WTC11 (cell line): ENCODE data around the gene SUSD6. TPM values are rescaled to one million over a fixed set of nuclear protein-coding genes. Genes with fewer than 3 reads are reported as not detected.

Source experiments
- ATAC-seq: fragments of 200-7000 bp; cut with Tn5 transposase; 2 replicates; pipeline ENCODE4 v1.10.0; 2021; ENCODE audit warnings: mild to moderate bottlenecking, moderate library complexity
- CTCF ChIA-PET: fragments of 300-600 bp; sonication (Branson Sonifier 250); formaldehyde crosslinking; loops from one replicate; lab custom pipeline; 2021; ENCODE audit warnings: antibody characterized with exemption; lab: Charles Lee
- POLR2A ChIA-PET: fragments of 350-600 bp; sonication (Branson Sonifier 250); formaldehyde crosslinking; loops from one replicate; lab custom pipeline; 2021; ENCODE audit warnings: antibody characterized with exemption; lab: Charles Lee
- DNase-seq: peaks from one replicate; pipeline ENCODE4 v3.0.0; 2021; ENCODE audit warnings: low spot score
- H3K27ac Mint-ChIP-seq: 2 replicates; pipeline ENCODE4 v1.8.0; 2021; ENCODE audit warnings: mixed read lengths
- H3K27me3 Mint-ChIP-seq: 2 replicates; pipeline ENCODE4 v1.8.0; 2021; ENCODE audit warnings: low read depth, mild to moderate bottlenecking, moderate library complexity, mixed read lengths
- H3K36me3 Mint-ChIP-seq: 2 replicates; pipeline ENCODE4 v1.8.0; 2021; ENCODE audit warnings: mixed read lengths
- H3K4me1 Mint-ChIP-seq: 2 replicates; pipeline ENCODE4 v1.8.0; 2022; ENCODE audit warnings: mixed read lengths
- H3K4me3 Mint-ChIP-seq: 2 replicates; pipeline ENCODE4 v1.8.0; 2021; ENCODE audit warnings: mild to moderate bottlenecking, moderate library complexity, mixed read lengths
- H3K9me3 Mint-ChIP-seq: 2 replicates; pipeline ENCODE4 v1.8.0; 2021; ENCODE audit warnings: mixed read lengths
- ELF4 ChIP-seq: sonication (generic); formaldehyde crosslinking; IDR thresholded peaks from 2 replicates; pipeline ENCODE4 v1.8.1; 2022; ENCODE audit warnings: low read depth, mild to moderate bottlenecking, moderate library complexity, missing genetic modification reagents
- FOXP1 ChIP-seq: sonication (generic); formaldehyde crosslinking; IDR thresholded peaks from 2 replicates; pipeline ENCODE4 v1.8.0; 2022; ENCODE audit warnings: missing genetic modification reagents, mild to moderate bottlenecking, moderate library complexity, borderline replicate concordance
- GRHL2 ChIP-seq: fragments of 250-450 bp; sonication (Bioruptor Pico); IDR thresholded peaks from 2 replicates; pipeline ENCODE4 v1.8.0; 2022; ENCODE audit warnings: mild to moderate bottlenecking, moderate library complexity; ENCODE audit not compliant: insufficient replicate concordance, severe bottlenecking
- JAZF1 ChIP-seq: fragments of 250-450 bp; sonication (Bioruptor Pico); IDR thresholded peaks from 2 replicates; pipeline ENCODE4 v1.9.0; 2021; ENCODE audit warnings: moderate library complexity, mild to moderate bottlenecking, inconsistent platforms
- MXD4 ChIP-seq: fragments of 250-450 bp; sonication (Bioruptor Pico); IDR thresholded peaks from 2 replicates; pipeline ENCODE4 v1.8.0; 2021; ENCODE audit warnings: mild to moderate bottlenecking, moderate library complexity, borderline replicate concordance
- SP1 ChIP-seq: sonication (generic); formaldehyde crosslinking; conservative IDR thresholded peaks from 2 replicates; pipeline ENCODE4 v1.8.1; 2022; ENCODE audit warnings: missing genetic modification reagents
- TP53 ChIP-seq: sonication (generic); formaldehyde crosslinking; IDR thresholded peaks from 2 replicates; pipeline ENCODE4 v1.8.1; 2023; ENCODE audit warnings: mild to moderate bottlenecking, missing genetic modification reagents
- ZNF219 ChIP-seq: sonication (generic); formaldehyde crosslinking; IDR thresholded peaks from 2 replicates; pipeline ENCODE4 v1.8.0; 2023; ENCODE audit warnings: missing genetic modification reagents, mild to moderate bottlenecking, borderline replicate concordance
- ZNF232 ChIP-seq: sonication (generic); formaldehyde crosslinking; IDR thresholded peaks from 2 replicates; pipeline ENCODE4 v1.8.0; 2022; ENCODE audit warnings: mild to moderate bottlenecking, missing genetic modification reagents
- total RNA-seq: library from RNA; stranded (reverse); gene quantifications from 3 replicates; pipeline ENCODE4 v1.2.3, GENCODE V29; 2021
- TF ChIP-seq, protein P1 (sequence below): sonication (generic); formaldehyde crosslinking; IDR thresholded peaks from 2 replicates; pipeline ENCODE4 v1.8.1; 2023; ENCODE audit warnings: mild to moderate bottlenecking, missing genetic modification reagents, borderline replicate concordance
- TF ChIP-seq, protein P2 (sequence below): sonication (generic); formaldehyde crosslinking; IDR thresholded peaks from 2 replicates; pipeline ENCODE4 v1.8.1; 2022; ENCODE audit warnings: mild to moderate bottlenecking, moderate library complexity, missing genetic modification reagents
- TF ChIP-seq, protein P3 (sequence below): sonication (generic); formaldehyde crosslinking; IDR thresholded peaks from 2 replicates; pipeline ENCODE4 v1.8.0; 2022; ENCODE audit warnings: mild to moderate bottlenecking, missing genetic modification reagents
- TF ChIP-seq, protein P4 (sequence below): fragments of 250-450 bp; sonication (Bioruptor Pico); IDR thresholded peaks from 2 replicates; pipeline ENCODE4 v1.9.0; 2021; ENCODE audit warnings: mild to moderate bottlenecking, borderline replicate concordance
- TF ChIP-seq, protein P5 (sequence below): sonication (generic); formaldehyde crosslinking; IDR thresholded peaks from 2 replicates; pipeline ENCODE4 v1.8.1; 2023; ENCODE audit warnings: mild to moderate bottlenecking, missing genetic modification reagents
- TF ChIP-seq, protein P6 (sequence below): sonication (generic); formaldehyde crosslinking; conservative IDR thresholded peaks from 2 replicates; pipeline ENCODE4 v1.8.1; 2023; ENCODE audit warnings: mild to moderate bottlenecking, low read depth, missing genetic modification reagents, moderate library complexity

Gene SUSD6
- total RNA-seq, 1 experiment from 2014 or later, result 10.1 TPM

DNA sequence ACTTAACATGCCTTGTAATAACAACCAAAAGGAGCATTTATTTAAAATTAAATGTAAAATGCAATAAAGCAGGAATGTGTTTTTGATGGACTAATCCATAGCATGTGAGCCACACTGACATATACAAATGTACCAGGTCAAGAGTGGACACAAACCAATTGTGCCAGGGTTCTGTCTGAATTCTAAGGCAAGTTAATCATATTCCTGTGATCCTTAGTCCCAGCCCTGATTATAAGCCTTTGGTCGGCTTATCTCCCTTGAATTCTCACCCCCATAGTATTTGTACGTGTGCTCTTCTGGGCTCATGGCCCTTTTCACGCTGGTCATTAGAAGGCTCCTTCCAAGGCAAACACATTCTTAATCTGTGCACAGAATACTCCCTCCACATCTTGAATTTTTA, 144.9 kb downstream of the SUSD6 start:
- Mint-ChIP-seq H3K27me3 (no peaks in the 10 kb centered on the region), H3K4me1 (peaks cover 10% of the 10 kb centered on the region), H3K36me3 (no peaks in the 10 kb centered on the region), H3K27ac (no peak overlapping the region), H3K9me3 (0 out of 2 replicates have a peak, but pooled peaks cover 5% of the 10 kb centered on the region), H3K4me3 (no peak overlapping the region)
- POLR2A ChIA-PET, result no interaction called here
- no peak for DNase-seq
- CTCF ChIA-PET, result no interaction called here
- no peak for ATAC-seq
- TF ChIP-seq MXD4 (no peak), JAZF1 (CRISPR knock-in tag) (no peak), GRHL2 (no peak), ELF4 (no peak), FOXP1 (CRISPR knock-in tag) (no peak)
- TF ChIP-seq, protein P1, sequence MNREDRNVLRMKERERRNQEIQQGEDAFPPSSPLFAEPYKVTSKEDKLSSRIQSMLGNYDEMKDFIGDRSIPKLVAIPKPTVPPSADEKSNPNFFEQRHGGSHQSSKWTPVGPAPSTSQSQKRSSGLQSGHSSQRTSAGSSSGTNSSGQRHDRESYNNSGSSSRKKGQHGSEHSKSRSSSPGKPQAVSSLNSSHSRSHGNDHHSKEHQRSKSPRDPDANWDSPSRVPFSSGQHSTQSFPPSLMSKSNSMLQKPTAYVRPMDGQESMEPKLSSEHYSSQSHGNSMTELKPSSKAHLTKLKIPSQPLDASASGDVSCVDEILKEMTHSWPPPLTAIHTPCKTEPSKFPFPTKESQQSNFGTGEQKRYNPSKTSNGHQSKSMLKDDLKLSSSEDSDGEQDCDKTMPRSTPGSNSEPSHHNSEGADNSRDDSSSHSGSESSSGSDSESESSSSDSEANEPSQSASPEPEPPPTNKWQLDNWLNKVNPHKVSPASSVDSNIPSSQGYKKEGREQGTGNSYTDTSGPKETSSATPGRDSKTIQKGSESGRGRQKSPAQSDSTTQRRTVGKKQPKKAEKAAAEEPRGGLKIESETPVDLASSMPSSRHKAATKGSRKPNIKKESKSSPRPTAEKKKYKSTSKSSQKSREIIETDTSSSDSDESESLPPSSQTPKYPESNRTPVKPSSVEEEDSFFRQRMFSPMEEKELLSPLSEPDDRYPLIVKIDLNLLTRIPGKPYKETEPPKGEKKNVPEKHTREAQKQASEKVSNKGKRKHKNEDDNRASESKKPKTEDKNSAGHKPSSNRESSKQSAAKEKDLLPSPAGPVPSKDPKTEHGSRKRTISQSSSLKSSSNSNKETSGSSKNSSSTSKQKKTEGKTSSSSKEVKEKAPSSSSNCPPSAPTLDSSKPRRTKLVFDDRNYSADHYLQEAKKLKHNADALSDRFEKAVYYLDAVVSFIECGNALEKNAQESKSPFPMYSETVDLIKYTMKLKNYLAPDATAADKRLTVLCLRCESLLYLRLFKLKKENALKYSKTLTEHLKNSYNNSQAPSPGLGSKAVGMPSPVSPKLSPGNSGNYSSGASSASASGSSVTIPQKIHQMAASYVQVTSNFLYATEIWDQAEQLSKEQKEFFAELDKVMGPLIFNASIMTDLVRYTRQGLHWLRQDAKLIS (CRISPR knock-in tag), result no peak
- TF ChIP-seq, protein P2, sequence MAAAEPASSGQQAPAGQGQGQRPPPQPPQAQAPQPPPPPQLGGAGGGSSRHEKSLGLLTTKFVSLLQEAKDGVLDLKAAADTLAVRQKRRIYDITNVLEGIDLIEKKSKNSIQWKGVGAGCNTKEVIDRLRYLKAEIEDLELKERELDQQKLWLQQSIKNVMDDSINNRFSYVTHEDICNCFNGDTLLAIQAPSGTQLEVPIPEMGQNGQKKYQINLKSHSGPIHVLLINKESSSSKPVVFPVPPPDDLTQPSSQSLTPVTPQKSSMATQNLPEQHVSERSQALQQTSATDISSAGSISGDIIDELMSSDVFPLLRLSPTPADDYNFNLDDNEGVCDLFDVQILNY (CRISPR knock-in tag), result no peak
- TF ChIP-seq, protein P3, sequence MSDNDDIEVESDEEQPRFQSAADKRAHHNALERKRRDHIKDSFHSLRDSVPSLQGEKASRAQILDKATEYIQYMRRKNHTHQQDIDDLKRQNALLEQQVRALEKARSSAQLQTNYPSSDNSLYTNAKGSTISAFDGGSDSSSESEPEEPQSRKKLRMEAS (CRISPR knock-in tag), result no peak

DNA sequence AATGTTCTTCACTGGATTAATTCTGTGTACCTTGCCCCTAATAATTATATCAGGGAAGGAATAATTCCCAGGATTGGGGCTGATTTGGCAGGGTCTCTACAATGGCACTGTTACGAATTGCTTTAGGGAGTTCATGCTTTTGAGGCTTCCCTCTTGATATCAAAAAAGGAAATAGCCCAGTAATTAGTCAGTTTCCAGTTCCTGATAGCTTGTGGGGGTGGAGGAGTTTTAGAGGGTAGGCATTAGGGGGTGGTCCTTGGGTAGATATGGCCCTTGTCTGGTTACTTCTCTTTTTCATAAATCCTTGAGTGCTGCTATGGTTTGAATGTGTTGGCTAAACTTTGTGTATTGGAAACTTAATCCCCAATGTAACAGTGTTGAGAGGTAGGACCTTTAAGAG, 149.4 kb downstream of the SUSD6 start:
- Mint-ChIP-seq H3K36me3 (no peaks in the 10 kb centered on the region), H3K4me3 (no peak overlapping the region), H3K27ac (no peak overlapping the region), H3K4me1 (peaks cover 2% of the 10 kb centered on the region; the same call in 1 of the 2 replicates), H3K27me3 (peaks cover 6% of the 10 kb centered on the region), H3K9me3 (peaks cover 3% of the 10 kb centered on the region; the same call in 1 of the 2 replicates)
- TF ChIP-seq, protein P4, sequence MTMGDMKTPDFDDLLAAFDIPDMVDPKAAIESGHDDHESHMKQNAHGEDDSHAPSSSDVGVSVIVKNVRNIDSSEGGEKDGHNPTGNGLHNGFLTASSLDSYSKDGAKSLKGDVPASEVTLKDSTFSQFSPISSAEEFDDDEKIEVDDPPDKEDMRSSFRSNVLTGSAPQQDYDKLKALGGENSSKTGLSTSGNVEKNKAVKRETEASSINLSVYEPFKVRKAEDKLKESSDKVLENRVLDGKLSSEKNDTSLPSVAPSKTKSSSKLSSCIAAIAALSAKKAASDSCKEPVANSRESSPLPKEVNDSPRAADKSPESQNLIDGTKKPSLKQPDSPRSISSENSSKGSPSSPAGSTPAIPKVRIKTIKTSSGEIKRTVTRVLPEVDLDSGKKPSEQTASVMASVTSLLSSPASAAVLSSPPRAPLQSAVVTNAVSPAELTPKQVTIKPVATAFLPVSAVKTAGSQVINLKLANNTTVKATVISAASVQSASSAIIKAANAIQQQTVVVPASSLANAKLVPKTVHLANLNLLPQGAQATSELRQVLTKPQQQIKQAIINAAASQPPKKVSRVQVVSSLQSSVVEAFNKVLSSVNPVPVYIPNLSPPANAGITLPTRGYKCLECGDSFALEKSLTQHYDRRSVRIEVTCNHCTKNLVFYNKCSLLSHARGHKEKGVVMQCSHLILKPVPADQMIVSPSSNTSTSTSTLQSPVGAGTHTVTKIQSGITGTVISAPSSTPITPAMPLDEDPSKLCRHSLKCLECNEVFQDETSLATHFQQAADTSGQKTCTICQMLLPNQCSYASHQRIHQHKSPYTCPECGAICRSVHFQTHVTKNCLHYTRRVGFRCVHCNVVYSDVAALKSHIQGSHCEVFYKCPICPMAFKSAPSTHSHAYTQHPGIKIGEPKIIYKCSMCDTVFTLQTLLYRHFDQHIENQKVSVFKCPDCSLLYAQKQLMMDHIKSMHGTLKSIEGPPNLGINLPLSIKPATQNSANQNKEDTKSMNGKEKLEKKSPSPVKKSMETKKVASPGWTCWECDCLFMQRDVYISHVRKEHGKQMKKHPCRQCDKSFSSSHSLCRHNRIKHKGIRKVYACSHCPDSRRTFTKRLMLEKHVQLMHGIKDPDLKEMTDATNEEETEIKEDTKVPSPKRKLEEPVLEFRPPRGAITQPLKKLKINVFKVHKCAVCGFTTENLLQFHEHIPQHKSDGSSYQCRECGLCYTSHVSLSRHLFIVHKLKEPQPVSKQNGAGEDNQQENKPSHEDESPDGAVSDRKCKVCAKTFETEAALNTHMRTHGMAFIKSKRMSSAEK, result no peak
- no peak for TF ChIP-seq ZNF232 (CRISPR knock-in tag)
- ChIA-PET CTCF (no interaction called here), POLR2A (no interaction called here)
- ATAC-seq, result no peak
- no peak for DNase-seq

DNA sequence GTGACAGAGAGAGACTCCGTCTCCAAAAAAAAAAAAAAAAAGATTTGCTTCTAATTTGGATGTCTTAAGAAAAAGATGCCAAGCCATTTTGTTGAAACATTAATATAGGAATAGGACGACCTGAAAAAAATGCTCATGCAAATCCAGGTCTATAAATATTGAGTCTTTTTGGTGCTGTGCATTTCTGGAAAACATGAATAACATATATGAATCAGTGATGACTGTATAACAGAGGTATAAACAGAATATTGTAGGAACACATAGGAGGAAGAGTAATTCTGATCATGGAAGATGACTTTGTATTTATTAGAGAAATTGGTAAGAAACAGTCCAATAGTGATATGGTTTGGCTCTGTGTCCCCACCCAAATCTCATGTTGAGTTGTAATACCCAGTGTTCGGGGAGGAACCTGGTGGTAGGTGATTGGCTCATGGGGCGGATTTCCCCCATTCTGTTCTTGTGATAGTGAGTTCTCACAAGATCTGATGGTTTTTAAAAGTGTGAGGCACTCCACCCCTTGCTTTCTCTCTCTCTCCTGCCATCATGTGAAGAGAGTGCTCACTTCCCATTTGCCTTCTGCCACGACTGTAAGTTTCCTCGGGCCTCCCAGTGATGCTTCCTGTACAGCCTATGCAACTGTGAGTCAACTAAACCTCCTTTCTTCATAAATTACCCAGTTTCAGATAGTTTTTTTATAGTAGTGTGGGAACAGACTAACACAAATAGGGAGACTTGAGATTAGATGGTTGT, 152.5 kb downstream of the SUSD6 start:
- Mint-ChIP-seq H3K4me1 (peaks cover 21% of the 10 kb centered on the region), H3K27ac (no peak overlapping the region), H3K9me3 (peaks cover 4% of the 10 kb centered on the region; the same call in 1 of the 2 replicates), H3K36me3 (peaks cover 20% of the 10 kb centered on the region), H3K27me3 (peaks cover 6% of the 10 kb centered on the region), H3K4me3 (no peak overlapping the region)
- no peak for ATAC-seq
- POLR2A ChIA-PET, result interaction anchor here (0.6 kb wide), 1 partner anchor 1621 kb away, joined by 4 read pairs; no protein-coding TSS in a partner anchor
- CTCF ChIA-PET, result no interaction called here
- DNase-seq, result no peak
- TF ChIP-seq MXD4, result no peak
- TF ChIP-seq, protein P5, sequence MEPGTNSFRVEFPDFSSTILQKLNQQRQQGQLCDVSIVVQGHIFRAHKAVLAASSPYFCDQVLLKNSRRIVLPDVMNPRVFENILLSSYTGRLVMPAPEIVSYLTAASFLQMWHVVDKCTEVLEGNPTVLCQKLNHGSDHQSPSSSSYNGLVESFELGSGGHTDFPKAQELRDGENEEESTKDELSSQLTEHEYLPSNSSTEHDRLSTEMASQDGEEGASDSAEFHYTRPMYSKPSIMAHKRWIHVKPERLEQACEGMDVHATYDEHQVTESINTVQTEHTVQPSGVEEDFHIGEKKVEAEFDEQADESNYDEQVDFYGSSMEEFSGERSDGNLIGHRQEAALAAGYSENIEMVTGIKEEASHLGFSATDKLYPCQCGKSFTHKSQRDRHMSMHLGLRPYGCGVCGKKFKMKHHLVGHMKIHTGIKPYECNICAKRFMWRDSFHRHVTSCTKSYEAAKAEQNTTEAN (CRISPR knock-in tag), result no peak
- TF ChIP-seq TP53 (CRISPR knock-in tag), result no peak
- TF ChIP-seq, protein P6, sequence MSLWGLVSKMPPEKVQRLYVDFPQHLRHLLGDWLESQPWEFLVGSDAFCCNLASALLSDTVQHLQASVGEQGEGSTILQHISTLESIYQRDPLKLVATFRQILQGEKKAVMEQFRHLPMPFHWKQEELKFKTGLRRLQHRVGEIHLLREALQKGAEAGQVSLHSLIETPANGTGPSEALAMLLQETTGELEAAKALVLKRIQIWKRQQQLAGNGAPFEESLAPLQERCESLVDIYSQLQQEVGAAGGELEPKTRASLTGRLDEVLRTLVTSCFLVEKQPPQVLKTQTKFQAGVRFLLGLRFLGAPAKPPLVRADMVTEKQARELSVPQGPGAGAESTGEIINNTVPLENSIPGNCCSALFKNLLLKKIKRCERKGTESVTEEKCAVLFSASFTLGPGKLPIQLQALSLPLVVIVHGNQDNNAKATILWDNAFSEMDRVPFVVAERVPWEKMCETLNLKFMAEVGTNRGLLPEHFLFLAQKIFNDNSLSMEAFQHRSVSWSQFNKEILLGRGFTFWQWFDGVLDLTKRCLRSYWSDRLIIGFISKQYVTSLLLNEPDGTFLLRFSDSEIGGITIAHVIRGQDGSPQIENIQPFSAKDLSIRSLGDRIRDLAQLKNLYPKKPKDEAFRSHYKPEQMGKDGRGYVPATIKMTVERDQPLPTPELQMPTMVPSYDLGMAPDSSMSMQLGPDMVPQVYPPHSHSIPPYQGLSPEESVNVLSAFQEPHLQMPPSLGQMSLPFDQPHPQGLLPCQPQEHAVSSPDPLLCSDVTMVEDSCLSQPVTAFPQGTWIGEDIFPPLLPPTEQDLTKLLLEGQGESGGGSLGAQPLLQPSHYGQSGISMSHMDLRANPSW (CRISPR knock-in tag), result no peak
- TF ChIP-seq ZNF219, result no peak
- TF ChIP-seq SP1 (CRISPR knock-in tag), result no peak
